Stimulated activated CD8-positive, alpha-beta memory T cell treated with anti-CD3 and anti-CD28 coated beads, Interleukin-15, amount 100 ng/mL, for 4 hours (primary cell): Measurements from ENCODE around the gene OPCML.

Experiments
- DNase-seq, 2 donors: peaks; one replicate each; pipeline ENCODE4 v3.0.0-alpha.2; 2020; ENCODE audit warnings: low read depth in 2 of 2

OPCML gene

GRCh38 chr11:133531971-133532651 is at the start of gene OPCML:
TSS of gene OPCML (minus strand) at chr11:133532501.
- no peak for DNase-seq

- no peak for DNase-seq
Observed at GRCh38 chr11:133581091-133581490, 48.8 kb upstream of the OPCML start.

GRCh38 chr11:133579165-133580031 is 47.1 kb upstream of the OPCML start:
- no peak for DNase-seq

DNA sequence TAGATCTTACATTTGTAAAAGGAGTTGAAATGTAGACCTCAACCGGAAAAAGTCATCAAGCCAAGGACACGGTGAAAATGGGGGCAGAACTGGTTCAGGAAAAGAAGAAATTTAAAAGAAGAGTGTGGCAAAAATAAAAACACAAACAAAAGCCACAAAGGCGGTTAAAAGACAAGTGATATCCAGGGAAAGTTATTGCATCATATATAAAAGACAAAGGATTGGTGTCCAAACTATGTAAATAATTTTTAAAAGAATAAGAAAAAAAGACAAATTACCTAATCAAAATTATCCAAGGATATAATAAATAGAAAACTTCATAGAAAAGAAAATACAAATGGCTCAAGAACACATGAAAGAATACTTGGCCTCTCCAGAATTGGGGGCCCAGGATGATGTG is 45.1 kb upstream of the OPCML start:
- DNase-seq: no peak

GRCh38 chr11:133576351-133576750 is 44.0 kb upstream of the OPCML start:
- DNase-seq: no peak

DNA sequence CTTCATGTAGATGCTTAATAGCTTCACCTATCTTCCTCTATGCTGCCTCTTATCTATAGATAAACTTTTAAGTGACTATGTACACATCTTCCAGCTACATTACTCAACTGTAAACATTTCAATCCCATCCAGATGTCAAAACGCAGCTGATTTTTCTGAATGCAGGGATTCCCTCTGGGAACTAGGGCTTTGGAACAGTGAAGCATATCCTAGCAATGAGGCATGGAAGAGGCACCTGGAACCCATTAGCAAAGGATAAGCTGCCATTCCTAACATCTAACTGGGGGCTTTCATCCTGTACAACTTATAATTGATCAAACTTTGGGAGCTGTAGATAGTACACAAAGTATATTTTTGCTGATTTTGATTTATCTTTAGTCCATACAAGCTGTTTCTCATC is 40.8 kb upstream of the OPCML start:
- no peak for DNase-seq

DNA sequence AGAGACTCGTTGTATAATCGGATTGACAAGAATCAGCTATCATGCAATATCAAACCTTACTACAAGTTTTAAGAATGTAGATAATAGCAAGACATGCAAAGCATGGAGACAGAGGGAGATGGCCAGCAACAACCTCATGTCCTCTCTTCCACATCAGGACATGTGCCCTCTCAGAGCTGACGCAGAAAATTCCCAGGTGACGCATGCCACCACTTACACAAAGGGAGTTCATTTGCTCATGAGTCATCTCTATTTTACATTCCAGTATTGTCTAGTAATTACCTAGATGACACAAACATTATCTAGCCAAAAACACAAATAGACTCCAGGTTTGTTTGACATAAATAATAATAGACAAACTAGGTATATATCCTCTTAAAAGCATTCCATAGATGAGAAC is 38.1 kb upstream of the OPCML start:
- no peak for DNase-seq

DNA sequence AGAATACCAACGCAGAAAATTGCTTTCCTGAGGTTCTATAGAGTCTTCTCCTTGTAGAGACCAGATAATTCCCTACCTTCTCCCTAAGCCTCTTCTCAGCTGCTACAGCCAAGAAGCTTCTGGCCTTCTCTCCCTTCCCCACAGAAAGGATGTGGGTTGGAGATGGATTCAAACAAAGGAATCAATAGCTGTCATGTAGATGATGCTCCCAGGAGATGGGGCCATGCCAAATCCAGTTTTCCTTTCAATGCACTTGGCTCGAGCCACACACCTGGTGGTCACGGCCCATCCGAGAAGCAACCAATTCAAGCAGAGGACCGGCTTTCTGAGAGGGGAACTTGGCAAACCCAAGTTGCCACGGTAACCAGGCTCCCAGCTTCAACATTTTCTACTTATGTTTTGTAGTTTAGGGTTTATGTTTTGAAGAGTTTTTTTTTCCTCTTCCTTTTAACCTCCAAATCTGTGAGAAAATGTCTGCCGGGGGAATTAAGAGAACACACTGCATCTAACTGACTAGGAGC is 31.3 kb upstream of the OPCML start:
- no peak for DNase-seq

GRCh38 chr11:133560472-133560855 is 28.2 kb upstream of the OPCML start:
- no peak for DNase-seq

DNA sequence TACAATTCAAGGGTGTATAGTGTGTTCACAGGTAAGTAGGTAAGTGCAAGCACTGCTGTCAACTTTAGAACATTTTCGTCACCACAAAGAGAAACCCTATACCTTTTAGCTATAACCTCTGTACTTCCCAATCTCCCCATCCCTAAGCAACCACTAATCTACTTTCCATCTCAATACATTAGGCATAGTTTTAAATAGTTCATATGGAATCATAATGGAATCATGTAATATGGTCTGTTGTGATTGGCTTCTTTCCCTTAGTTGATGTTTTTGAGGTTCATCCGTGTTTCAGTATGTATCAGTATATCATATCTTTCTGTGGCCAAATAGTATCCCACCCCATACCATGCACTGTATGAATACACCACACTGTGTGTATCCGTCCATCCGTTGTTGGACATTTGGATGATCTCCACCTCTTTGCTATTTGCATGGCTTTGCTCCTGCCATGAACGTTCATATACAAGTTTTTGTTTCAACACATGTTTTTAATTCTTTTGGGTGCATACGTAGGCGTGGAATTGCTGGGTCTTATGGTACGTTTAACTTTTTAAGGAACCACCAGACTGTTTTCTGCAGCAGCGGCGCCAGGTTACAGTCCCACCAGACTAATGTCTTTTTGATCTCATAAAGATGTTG is 27.7 kb upstream of the OPCML start:
- DNase-seq: no peak

DNA sequence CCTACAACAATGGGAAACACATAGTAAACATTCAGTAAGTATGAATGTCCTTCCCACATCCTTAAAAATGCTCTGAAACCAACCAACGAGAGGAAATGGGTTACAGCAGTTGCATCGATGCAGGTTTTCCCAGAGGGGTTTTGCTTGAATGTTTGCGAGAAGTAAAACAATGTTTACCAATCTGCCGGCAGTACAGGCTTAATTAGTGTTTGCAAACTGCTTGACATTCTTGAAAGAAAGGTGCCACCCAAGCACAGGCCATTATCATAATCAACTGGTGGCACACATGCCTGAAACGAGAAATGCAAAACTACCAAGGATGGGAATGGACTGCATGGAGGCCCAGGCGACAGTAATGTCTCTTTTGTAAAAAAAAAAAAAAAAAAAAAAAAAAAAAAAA is 27.1 kb upstream of the OPCML start:
- DNase-seq: no peak

DNA sequence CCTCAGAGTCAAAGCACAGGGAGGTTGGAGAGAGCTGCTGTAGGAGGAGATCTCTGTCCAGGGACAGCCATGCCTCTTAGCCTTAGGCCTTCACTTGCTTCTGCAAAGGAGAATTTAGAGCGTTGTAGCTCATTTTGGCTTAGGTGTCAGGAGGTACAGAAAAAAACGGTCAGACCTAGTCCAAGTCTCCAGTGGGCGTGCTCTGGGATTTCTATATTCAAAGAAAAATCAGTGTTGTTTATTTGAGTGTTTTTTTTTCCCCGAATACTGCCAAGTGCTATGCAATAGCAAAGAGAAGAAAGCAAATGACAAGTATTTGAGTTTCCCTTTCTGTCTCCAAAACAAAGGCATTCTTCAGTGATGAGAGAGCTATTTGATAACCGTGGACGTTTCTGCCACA is 22.7 kb upstream of the OPCML start:
- DNase-seq: no peak

GRCh38 chr11:133553885-133554740 is 21.8 kb upstream of the OPCML start:
- DNase-seq: no peak

- no peak for DNase-seq
Observed at GRCh38 chr11:133552938-133553337, 20.6 kb upstream of the OPCML start.

DNA sequence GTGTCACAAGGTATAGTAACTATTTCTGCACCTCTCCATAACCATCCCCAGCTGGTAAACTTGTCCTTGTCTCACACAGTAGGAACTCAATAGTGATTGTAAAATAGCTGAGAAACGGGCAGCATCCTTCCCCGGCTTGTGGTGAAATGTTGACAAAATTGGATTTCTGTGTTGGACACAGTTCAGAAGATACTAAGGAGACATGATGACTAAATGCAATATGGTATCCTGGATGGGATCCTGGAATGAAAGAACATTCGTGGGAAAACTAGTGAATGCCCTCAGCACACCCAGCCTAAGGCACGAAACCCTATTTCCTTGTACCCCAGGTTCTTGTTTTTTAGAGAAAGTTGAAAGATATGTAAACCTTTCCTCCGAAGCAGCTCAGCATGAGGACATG is 18.8 kb upstream of the OPCML start:
- DNase-seq: no peak

DNA sequence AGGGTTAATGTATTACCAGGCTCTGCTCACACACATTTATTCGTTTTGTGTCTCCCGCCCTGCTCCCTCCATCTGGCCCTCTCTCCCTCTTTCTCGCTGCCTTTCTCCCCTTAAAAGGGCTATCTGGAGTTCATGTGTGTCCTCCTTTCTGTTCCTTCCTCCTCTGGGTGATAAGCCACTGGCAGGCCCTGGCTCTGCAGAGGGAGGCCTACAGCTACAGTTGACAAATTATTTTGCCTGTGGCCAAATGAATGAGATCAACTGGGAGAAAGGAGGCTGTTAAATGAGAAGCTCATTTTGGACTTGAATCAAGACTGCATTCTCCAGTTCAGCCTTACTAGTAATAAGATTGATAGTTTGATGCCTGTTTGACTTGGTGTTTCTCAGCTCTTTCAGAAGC is 17.5 kb upstream of the OPCML start:
- DNase-seq: no peak

DNA sequence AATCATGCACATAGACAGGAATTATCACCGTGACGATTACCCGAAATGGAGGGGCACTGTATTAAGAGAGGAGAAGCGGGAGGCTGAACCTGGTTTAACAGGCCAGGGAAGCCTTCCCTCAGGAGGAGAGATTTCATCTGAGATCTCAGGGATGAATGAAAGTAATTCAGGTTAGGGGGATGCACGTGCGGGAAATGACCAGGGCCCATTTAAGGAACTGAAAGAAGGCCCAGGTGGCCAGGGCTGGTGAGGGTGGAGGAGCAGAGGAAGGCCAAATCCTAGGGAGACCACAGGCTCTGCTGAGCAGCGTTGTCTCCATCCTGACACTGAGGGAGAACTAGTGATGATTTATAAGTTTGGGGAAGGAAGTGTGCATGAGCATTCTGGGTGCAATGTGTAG is 16.3 kb upstream of the OPCML start:
- no peak for DNase-seq

DNA sequence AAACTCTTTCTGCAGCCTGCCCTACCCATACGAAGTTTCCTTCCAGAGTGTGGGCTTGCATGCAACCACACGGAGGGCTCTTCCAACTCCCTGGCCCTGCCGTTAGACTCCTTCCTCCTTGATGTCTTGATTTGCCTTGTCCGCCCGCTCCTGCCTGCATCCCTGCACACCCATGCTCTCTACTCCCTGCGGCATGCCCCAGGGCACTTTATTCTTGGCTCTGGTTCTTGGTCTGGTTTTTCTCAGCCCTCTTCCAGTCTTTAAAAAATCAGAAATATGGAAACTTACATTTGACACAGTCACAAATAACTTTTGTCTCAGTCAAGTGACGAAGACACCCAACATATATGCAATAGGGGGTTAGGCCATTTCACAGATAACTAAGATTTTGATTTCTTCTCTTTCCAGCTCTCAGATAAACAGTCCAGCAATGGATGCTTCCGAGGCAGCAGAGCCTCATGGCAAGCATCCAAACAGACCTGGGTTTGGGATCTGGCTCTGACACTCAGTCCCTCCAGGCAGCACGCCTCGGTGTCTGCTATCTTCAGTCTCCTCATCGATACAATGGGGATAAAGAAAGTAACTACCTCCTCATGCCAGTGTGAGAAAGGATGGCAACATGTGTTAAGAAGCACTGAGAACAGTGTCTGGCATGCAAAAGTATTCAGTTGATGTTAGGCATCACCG is 15.7 kb upstream of the OPCML start:
- DNase-seq: no peak

DNA sequence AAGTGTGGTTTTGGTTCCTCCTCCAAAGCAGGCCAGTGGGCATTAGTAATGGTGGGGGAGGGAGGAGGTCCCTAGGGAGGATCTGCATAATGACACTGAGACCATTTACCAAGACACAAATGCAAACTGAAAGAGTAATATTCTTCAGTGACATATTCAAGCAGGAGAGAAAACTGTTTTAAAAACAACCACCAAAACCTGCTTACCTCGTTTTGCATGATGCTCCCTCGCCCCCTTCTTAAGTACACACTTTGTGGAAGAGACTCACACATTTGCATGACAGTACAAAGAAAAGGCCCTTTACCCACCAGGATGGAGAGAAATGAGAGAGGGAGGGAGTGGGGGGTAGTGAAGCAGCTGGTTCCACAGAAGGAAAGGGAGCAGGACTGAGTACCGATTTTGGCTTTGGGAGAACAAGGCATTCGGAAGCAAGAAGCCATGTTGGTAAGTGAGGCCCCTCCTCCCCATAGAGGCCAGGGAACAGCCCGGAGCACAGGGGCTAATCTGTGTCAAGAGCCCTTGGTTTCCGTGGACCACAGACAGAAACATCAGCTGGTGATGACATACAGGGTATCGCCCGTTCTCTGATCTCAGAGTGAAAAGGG is 13.0 kb upstream of the OPCML start:
- no peak for DNase-seq

DNA sequence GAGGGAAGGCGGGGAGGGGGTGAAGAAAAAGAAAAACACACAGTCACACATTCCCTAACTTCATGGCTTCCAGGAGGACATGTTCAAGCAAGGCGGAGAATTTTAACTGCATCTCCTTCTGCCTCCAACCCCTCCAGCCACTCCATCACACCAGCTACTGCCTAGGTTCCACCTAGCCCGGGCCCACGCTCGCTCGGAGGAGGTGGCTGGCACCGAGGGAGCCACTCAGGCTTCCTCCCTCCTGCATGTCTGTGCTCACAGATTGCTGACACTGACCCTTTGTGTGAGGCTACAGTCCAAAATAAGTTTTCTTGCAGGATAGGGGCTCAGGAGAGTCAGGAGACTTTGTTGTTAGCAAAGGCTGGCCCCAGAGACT is 9.4 kb upstream of the OPCML start:
- no peak for DNase-seq
